ENCODE data around the gene CFL1.

The CFL1 gene

GRCh38 chr11:65870706-65871681 lies 13.0 kb upstream of the CFL1 start:
- DNase-seq (ENCODE audit: low read depth in 3 of 3), result no peak

GRCh38 chr11:65870307-65870658 lies 12.3 kb upstream of the CFL1 start:
- DNase-seq (ENCODE audit: low read depth in 3 of 3), result no peak

- no peak for DNase-seq (ENCODE audit: low read depth in 3 of 3)
Observed at GRCh38 chr11:65869643-65870306, 11.8 kb upstream of the CFL1 start.

GRCh38 chr11:65868907-65869306 lies 10.9 kb upstream of the CFL1 start:
- no peak for DNase-seq (ENCODE audit: low read depth in 3 of 3)

DNA sequence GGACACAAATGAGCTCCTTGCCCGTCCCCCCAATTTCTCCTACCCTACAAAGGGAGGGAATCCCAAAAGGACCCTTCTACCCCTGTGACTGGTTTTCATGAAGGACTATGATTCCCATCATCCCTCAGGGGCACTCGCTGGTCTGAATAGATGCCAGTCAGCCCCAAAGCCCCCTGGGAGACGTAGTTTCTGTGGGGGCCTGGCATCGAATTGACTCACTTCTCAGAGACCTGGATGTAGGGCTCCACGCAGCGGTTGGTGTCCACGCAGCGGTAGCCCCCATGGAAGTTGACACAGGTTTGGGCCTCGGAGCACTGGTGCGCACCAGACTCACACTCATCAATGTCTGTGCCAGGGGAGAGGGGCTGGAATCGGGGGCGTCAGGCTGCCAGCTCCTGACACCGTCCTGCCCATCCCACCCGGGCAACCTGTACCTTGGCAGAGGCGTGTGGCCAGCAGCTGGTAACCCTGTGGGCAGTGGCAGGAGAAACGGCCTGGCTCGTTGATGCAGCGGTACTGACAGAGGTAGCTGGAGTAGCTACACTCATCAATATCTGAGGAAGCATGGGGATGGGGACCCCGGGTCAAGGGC lies 10.2 kb upstream of the CFL1 start:
- no peak for DNase-seq (ENCODE audit: low read depth in 3 of 3)

GRCh38 chr11:65867284-65868071 lies 9.5 kb upstream of the CFL1 start:
- DNase-seq (ENCODE audit: low read depth in 3 of 3), result no peak

DNA sequence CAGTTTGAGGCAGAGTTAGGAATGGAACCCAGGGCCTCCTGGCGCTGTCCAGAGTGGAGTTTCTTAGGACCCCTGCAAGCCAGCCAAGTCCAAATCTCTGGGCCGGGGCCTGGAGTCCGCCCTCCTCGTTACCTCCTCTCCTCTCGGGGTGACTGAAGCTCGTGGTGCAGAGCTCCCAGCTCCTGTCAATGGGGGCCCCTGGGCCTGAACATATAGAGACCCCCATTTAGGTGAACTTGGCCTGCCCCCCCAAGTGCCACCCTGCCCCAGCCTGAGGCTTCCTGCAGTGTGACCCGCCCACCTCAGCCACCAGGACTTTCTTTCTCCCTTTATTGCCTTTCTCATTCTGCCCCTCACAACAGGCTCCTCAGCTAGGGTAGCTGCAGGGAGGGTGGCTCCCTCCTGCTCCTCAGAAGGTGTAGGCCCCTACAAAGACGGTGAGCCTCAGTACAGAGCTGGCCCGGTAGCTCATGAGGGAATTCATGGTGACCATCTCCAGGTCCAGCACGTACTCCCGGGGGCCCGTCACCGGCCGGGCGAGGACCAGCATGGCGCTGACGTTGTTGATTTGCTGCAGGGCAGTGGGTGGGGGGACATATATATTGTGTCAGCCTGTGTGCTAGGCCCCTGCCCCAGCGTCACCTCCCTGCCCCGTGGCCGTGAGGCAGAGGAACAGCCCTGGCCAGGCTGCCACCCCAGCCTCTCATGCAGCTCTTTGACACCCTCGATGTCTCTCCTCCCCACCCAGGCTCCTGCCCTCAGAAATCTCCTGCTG lies 8.7 kb upstream of the CFL1 start:
- DNase-seq (ENCODE audit: low read depth in 3 of 3), result no peak

GRCh38 chr11:65865550-65866172 lies 7.7 kb upstream of the CFL1 start:
- no peak for DNase-seq (ENCODE audit: low read depth in 3 of 3)

GRCh38 chr11:65864706-65865471 lies 6.9 kb upstream of the CFL1 start:
- DNase-seq (ENCODE audit: low read depth in 3 of 3), result no peak

GRCh38 chr11:65863889-65864705 lies 6.1 kb upstream of the CFL1 start:
- no peak for DNase-seq (ENCODE audit: low read depth in 3 of 3)

GRCh38 chr11:65862941-65863888 lies 5.2 kb upstream of the CFL1 start:
- no peak for DNase-seq (ENCODE audit: low read depth in 3 of 3)

- DNase-seq (ENCODE audit: low read depth in 3 of 3), result no peak
Observed at GRCh38 chr11:65862191-65862735, 4.3 kb upstream of the CFL1 start.

- no peak for DNase-seq (ENCODE audit: low read depth in 3 of 3)
Observed at GRCh38 chr11:65861533-65862183, 3.7 kb upstream of the CFL1 start.

GRCh38 chr11:65861165-65861505 lies 3.2 kb upstream of the CFL1 start:
- no peak for DNase-seq (ENCODE audit: low read depth in 3 of 3)

DNA sequence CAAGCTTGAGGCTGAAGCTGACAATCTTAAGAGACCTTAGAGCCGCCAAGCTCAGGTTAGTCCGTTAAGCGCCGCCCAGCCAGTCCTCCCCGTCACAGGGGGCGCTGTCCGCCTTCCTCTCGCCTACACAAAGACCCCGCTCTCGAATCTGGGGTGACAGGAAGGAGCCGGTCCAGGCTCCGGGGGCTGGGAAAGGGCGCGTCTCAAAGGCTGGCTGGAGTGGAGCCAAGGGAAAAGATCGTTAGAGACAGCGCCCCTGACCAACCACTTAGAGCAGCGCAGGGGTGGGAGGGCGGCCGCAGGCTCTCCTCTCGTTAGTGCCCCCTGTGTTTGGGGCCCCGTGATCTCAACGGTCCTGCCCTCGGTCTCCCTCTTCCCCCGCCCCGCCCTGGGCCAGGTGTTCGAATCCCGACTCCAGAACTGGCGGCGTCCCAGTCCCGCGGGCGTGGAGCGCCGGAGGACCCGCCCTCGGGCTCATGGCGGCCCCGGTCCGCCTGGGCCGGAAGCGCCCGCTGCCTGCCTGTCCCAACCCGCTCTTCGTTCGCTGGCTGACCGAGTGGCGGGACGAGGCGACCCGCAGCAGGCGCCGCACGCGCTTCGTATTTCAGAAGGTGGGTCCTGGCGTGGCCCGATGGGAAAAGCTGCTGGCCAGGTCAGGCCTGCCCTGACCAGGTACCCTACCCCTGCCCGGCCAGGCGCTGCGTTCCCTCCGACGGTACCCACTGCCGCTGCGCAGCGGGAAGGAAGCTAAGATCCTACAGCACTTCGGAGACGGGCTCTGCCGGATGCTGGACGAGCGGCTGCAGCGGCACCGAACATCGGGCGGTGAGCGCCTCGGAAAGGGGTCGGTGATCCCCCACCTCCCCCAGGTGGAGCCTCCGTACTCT lies 2.5 kb upstream of the CFL1 start, which contains the start of gene MUS81:
MUS81 (plus strand) TSS at position 156 of the 887 bp plus-strand sequence; CDS start at position 477, 321 bp downstream.
- peak; percentile 93 to 97 (median 94) for DNase-seq (ENCODE audit: low read depth in 3 of 3)

GRCh38 chr11:65859812-65860277 lies 1.9 kb upstream of the CFL1 start:
- no peak for DNase-seq (ENCODE audit: low read depth in 3 of 3)

All from stimulated activated CD4-positive, alpha-beta T cell treated with anti-CD3 and anti-CD28 coated beads, TNF-alpha, amount 100 ng/mL, for 48 hours (primary cell).